Transverse colon (tissue), 4 donors: ENCODE measurements around the gene SPATA13.

Source experiments
- CTCF ChIP-seq, 5 experiments: fragments of 200-600 bp in 3 of 5; fragments of 450-650 bp in 2 of 5; sonication (generic) in 3 of 5; IDR thresholded peaks; 1 replicate in 2 of 5; 2 replicates in 3 of 5; pipeline ENCODE4 v1.5.1; 2016 to 2017; ENCODE audit warnings: antibody characterized with exemption in 5 of 5, inconsistent platforms in 3 of 5, mild to moderate bottlenecking in 2 of 5, moderate library complexity in 1 of 5
- EP300 ChIP-seq: sonication (generic); formaldehyde crosslinking; IDR thresholded peaks from one replicate; pipeline ENCODE4 v1.6.1; 2017; ENCODE audit warnings: antibody characterized with exemption, low read depth
- POLR2A ChIP-seq: fragments of 450-650 bp; IDR thresholded peaks from one replicate; pipeline ENCODE4 v1.6.1; 2016; ENCODE audit warnings: antibody characterized with exemption, mild to moderate bottlenecking, moderate library complexity
- POLR2AphosphoS5 ChIP-seq, 3 donors: sonication (generic); formaldehyde crosslinking; IDR thresholded peaks; one replicate each; pipeline ENCODE4 v1.6.1; 2016; ENCODE audit warnings: antibody characterized with exemption in 3 of 3

GRCh38 chr13:24131749-24132148 is 28.8 kb upstream of the SPATA13 start:
- TF ChIP-seq CTCF (IDR thresholded peaks at IDR 0.05) (no peak), POLR2AphosphoS5 (IDR thresholded peaks at IDR 0.05) (no peak), POLR2A (no peak), EP300 (no peak)
